Neural crest cell (in vitro differentiated cells): ENCODE data around the gene MAN2B1. TPM values are rescaled to one million over a fixed set of nuclear protein-coding genes. Genes with fewer than 3 reads are reported as not detected.

Experiments used
- DNase-seq: peaks from one replicate; pipeline ENCODE4 v3.0.0; 2021; ENCODE audit warnings: low read depth, mixed read lengths, low spot score
- H3K27ac Mint-ChIP-seq: one replicate; pipeline ENCODE4 v1.8.0; 2021; ENCODE audit warnings: mild to moderate bottlenecking, mixed read lengths; ENCODE audit not compliant: unreplicated experiment
- H3K27me3 Mint-ChIP-seq: 2 replicates; pipeline ENCODE4 v1.8.0; 2021; ENCODE audit warnings: low read depth, mild to moderate bottlenecking, mixed read lengths
- H3K36me3 Mint-ChIP-seq: 2 replicates; pipeline ENCODE4 v1.8.0; 2021; ENCODE audit warnings: low read depth, mild to moderate bottlenecking, mixed read lengths
- H3K4me1 Mint-ChIP-seq: 2 replicates; pipeline ENCODE4 v1.8.0; 2021; ENCODE audit warnings: mixed read lengths
- H3K4me3 Mint-ChIP-seq: one replicate; pipeline ENCODE4 v1.8.0; 2021; ENCODE audit warnings: mild to moderate bottlenecking, mixed read lengths
- H3K9me3 Mint-ChIP-seq: 2 replicates; pipeline ENCODE4 v1.8.0; 2021; ENCODE audit warnings: mixed read lengths
- CTCF ChIP-seq: fragments of 200-600 bp; sonication (generic); conservative IDR thresholded peaks from 2 replicates; pipeline ENCODE4 v1.5.0; 2021; ENCODE audit warnings: antibody characterized with exemption, mild to moderate bottlenecking
- total RNA-seq: library from RNA; stranded (reverse); gene quantifications from 2 replicates; pipeline ENCODE4 v1.2.1, GENCODE V29; 2021

Gene MAN2B1
- total RNA-seq, 1 donor from 2014 or later, result 103 TPM

DNA sequence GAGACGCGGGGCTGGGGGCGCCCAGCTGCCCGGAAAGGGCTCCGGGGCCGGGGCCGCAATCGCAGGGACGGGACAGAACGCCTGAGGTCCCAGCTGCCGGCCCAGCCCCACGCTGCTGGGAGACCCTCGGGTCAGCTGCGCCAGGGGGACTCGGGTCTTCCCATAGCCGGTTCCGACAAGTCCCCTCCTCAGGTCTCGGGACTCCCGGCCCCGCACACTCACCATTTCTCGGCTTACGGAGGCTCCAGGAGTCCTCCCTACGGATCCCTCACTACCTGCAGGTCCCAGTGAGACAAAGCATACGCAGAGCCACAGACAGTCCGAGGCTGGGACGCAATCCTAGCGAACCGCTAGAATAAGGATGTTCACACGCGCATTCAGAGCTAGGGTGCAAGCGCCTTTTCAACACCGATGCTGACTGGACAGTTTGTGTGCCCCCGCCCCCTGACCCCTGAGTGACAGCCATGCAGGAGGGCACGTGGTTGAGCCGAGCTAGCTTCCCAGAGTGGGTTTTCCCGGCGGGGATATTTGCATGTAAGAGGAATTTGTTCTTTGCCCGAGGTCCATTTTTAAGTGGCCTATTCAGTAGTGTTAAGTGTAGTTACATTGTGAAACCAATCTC is 69.5 kb downstream of the MAN2B1 start:
- Mint-ChIP-seq H3K36me3 (no peaks in the 10 kb centered on the region), H3K27me3 (no peaks in the 10 kb centered on the region), H3K27ac (no peak overlapping the region), H3K9me3 (no peaks in the 10 kb centered on the region), H3K4me3 (no peak overlapping the region), H3K4me1 (no peaks in the 10 kb centered on the region)
- TF ChIP-seq CTCF, result no peak
- DNase-seq, result no peak

Other genes with a start within 250 kb of the MAN2B1 start
- gene ZNF443, start 225.7 kb downstream of the MAN2B1 start, total RNA-seq, result 9.9 and 10.3 TPM in 2 replicates
- gene ZNF709, start 181.9 kb downstream of the MAN2B1 start, total RNA-seq, result 8.8 and 8.9 TPM in 2 replicates
- gene ZNF564, start 115.3 kb downstream of the MAN2B1 start, total RNA-seq, result 9.9 and 10.7 TPM in 2 replicates
- 10.3 and 12.2 TPM in 2 replicates for gene ZNF490, start 55.9 kb downstream of the MAN2B1 start, total RNA-seq
- 18.9 and 22.4 TPM in 2 replicates for gene ZNF791, start 55.8 kb downstream of the MAN2B1 start, total RNA-seq
- gene WDR83, start 65 bp upstream of the MAN2B1 start, total RNA-seq, result 19.0 and 19.9 TPM in 2 replicates
- 98.8 and 106 TPM in 2 replicates for gene DHPS, start 15.1 kb upstream of the MAN2B1 start, total RNA-seq
- not detected in 2 replicates for gene GNG14, start 21.3 kb upstream of the MAN2B1 start, total RNA-seq
- 15.9 and 16.0 TPM in 2 replicates for gene FBXW9, start 29.9 kb upstream of the MAN2B1 start, total RNA-seq
- 127 and 138 TPM in 2 replicates for gene TNPO2, start 57.2 kb upstream of the MAN2B1 start, total RNA-seq
- gene TRIR, start 67.9 kb upstream of the MAN2B1 start, total RNA-seq, result 233 and 246 TPM in 2 replicates
- 72.5 and 75.9 TPM in 2 replicates for gene GET3, start 70.8 kb upstream of the MAN2B1 start, total RNA-seq
- gene BEST2, start 85.0 kb upstream of the MAN2B1 start, total RNA-seq, result not detected in 2 replicates
- gene HOOK2, start 108.8 kb upstream of the MAN2B1 start, total RNA-seq, result 27.9 and 28.8 TPM in 2 replicates
- gene JUNB, start 124.7 kb upstream of the MAN2B1 start, total RNA-seq, result 9.3 and 9.6 TPM in 2 replicates
- gene PRDX2, start 135.1 kb upstream of the MAN2B1 start, total RNA-seq, result 651 and 672 TPM in 2 replicates
- gene THSD8, start 135.3 kb upstream of the MAN2B1 start, total RNA-seq, result 34.7 and 49.1 TPM in 2 replicates
- 74.5 and 87.4 TPM in 2 replicates for gene RNASEH2A, start 139.8 kb upstream of the MAN2B1 start, total RNA-seq
- gene RTBDN, start 167.8 kb upstream of the MAN2B1 start, total RNA-seq, result 0.36 TPM in 1 of 2 replicates, not detected in the other
- gene MAST1, start 171.8 kb upstream of the MAN2B1 start, total RNA-seq, result 16.7 and 17.7 TPM in 2 replicates
- gene DNASE2, start 214.7 kb upstream of the MAN2B1 start, total RNA-seq, result 8.6 and 11.2 TPM in 2 replicates
- gene KLF1, start 220.5 kb upstream of the MAN2B1 start, total RNA-seq, result 0.18 TPM in 1 of 2 replicates, not detected in the other
- 46.7 and 48.3 TPM in 2 replicates for gene GCDH, start 224.4 kb upstream of the MAN2B1 start, total RNA-seq